ENCODE data around the gene SCN10A. TPM values are rescaled to one million over a fixed set of nuclear protein-coding genes. Genes with fewer than 3 reads are reported as not detected.

Gene SCN10A
- total RNA-seq, 1 donor from 2014 or later: not detected

DNA sequence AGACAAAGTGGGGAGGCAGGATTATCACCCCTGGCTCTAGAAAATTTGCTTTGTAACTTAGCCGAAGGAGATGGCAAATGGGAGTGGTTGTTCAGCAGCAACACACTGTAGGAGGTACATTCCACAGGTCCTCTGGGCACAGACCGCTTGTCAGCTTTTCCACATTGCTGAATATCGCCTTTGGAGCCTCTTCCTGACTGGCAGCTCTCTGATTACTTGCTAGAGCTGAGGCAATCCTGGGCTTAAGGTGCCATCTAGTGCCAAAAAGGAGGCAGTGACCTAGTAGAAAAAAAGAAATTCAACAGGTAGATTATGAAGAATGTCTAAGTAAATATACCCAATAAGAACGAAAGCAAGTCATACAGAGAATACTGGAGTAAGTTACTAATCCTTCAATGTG lies 153.5 kb downstream of the SCN10A start:
- Mint-ChIP-seq H3K27me3 (ENCODE audit: low read depth) (peaks cover 41% of the 10 kb centered on the region), H3K36me3 (no peaks in the 10 kb centered on the region), H3K4me3 (no peak overlapping the region), H3K27ac (no peak overlapping the region), H3K4me1 (peaks cover 9% of the 10 kb centered on the region), H3K9me3 (peaks cover 30% of the 10 kb centered on the region)
- TF ChIP-seq, protein P1, sequence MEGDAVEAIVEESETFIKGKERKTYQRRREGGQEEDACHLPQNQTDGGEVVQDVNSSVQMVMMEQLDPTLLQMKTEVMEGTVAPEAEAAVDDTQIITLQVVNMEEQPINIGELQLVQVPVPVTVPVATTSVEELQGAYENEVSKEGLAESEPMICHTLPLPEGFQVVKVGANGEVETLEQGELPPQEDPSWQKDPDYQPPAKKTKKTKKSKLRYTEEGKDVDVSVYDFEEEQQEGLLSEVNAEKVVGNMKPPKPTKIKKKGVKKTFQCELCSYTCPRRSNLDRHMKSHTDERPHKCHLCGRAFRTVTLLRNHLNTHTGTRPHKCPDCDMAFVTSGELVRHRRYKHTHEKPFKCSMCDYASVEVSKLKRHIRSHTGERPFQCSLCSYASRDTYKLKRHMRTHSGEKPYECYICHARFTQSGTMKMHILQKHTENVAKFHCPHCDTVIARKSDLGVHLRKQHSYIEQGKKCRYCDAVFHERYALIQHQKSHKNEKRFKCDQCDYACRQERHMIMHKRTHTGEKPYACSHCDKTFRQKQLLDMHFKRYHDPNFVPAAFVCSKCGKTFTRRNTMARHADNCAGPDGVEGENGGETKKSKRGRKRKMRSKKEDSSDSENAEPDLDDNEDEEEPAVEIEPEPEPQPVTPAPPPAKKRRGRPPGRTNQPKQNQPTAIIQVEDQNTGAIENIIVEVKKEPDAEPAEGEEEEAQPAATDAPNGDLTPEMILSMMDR (IDR thresholded peaks at IDR 0.05; ENCODE audit: unreplicated experiment): no peak
- no peak for DNase-seq (ENCODE audit: low spot score in 2 of 2, unreplicated experiment in 2 of 2)

DNA sequence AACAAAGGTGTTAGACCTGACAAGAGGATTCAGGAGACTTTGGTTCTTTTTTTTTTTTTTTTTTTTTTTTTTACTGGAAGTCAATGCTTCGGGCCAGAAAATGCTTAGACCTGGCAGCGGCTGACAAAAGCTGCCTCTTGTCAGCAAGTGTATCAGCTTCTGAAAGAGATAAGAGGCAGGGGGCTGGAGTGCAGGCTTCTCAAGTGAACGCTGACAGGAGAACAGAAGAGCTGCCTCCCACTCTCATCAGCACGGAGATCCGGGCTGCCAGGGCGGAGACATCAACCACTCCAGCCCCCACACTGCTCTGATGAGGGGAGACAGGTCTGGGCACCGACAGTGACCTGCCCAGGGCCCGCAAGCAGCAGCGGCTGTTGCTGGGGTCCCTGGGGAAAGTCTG lies 157.2 kb downstream of the SCN10A start:
- peaks cover 10% of the 10 kb centered on the region for H3K4me1 Mint-ChIP-seq
- DNase-seq (ENCODE audit: low spot score in 2 of 2, unreplicated experiment in 2 of 2): no peak
- H3K36me3 Mint-ChIP-seq: no peaks in the 10 kb centered on the region
- H3K27ac Mint-ChIP-seq: no peak overlapping the region
- peaks cover 21% of the 10 kb centered on the region for H3K9me3 Mint-ChIP-seq
- peaks cover 51% of the 10 kb centered on the region for H3K27me3 Mint-ChIP-seq (ENCODE audit: low read depth)
- TF ChIP-seq, protein P1 (IDR thresholded peaks at IDR 0.05; ENCODE audit: unreplicated experiment): no peak
- H3K4me3 Mint-ChIP-seq: no peak overlapping the region

DNA sequence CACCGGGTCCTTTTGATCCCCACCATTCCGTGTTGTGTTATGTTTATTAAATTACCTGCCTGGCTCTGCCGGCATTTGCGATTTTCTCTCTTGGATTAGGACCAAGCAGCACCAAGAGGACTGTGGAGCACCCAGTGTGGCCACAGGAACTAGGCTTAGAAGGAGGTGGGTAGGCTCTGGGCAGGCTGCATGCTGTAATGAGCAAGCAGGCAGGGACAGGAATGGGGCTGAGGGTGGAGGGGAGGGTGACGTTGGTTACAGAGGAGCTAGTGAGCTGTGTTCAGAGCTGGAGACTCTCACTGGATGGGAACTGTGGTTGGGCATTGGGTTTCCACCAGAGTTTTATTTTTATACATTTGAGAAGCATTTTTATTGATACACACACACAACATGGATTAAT lies 158.6 kb downstream of the SCN10A start:
- no peaks in the 10 kb centered on the region for H3K36me3 Mint-ChIP-seq
- H3K27me3 Mint-ChIP-seq (ENCODE audit: low read depth): peaks cover 51% of the 10 kb centered on the region
- peaks cover 7% of the 10 kb centered on the region for H3K9me3 Mint-ChIP-seq
- H3K27ac Mint-ChIP-seq: no peak overlapping the region
- TF ChIP-seq, protein P1 (IDR thresholded peaks at IDR 0.05; ENCODE audit: unreplicated experiment): no peak
- H3K4me1 Mint-ChIP-seq: peaks cover 10% of the 10 kb centered on the region
- DNase-seq (ENCODE audit: low spot score in 2 of 2, unreplicated experiment in 2 of 2): no peak
- no peak overlapping the region for H3K4me3 Mint-ChIP-seq

DNA sequence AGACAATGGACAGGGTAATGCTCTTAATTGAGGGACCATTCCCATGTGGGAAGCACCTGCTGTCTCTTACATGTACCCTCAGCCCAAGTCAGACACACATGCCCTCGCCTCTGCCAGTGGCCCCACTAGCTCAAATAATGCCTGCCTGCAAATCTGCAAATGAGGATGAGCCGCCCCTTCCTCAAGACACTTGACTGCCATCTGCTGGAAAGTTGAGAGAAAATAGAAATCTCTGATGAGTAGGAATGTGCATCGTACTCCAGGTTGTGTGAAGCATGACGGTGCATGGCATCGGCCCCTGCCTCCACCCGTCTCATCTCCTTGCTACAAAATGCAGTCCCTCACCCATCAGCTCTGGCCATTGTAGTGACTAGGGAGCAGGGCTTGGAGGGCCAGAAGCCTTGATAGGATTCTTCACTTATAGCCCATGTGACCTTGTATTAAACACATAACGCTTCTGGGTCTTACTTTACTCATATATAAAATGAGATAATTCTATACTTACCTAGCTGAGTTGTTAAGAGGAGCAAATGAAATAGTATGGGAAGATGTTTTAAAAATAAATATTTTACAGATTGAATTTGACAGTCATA lies 160.2 kb downstream of the SCN10A start:
- TF ChIP-seq, protein P1 (IDR thresholded peaks at IDR 0.05; ENCODE audit: unreplicated experiment): peak; percentile 43
- DNase-seq (ENCODE audit: low spot score in 2 of 2, unreplicated experiment in 2 of 2): no peak
- peaks cover 51% of the 10 kb centered on the region for H3K27me3 Mint-ChIP-seq (ENCODE audit: low read depth)
- no peaks in the 10 kb centered on the region for H3K9me3 Mint-ChIP-seq
- no peak overlapping the region for H3K27ac Mint-ChIP-seq
- H3K36me3 Mint-ChIP-seq: no peaks in the 10 kb centered on the region
- H3K4me3 Mint-ChIP-seq: no peak overlapping the region
- H3K4me1 Mint-ChIP-seq: peaks cover 10% of the 10 kb centered on the region

DNA sequence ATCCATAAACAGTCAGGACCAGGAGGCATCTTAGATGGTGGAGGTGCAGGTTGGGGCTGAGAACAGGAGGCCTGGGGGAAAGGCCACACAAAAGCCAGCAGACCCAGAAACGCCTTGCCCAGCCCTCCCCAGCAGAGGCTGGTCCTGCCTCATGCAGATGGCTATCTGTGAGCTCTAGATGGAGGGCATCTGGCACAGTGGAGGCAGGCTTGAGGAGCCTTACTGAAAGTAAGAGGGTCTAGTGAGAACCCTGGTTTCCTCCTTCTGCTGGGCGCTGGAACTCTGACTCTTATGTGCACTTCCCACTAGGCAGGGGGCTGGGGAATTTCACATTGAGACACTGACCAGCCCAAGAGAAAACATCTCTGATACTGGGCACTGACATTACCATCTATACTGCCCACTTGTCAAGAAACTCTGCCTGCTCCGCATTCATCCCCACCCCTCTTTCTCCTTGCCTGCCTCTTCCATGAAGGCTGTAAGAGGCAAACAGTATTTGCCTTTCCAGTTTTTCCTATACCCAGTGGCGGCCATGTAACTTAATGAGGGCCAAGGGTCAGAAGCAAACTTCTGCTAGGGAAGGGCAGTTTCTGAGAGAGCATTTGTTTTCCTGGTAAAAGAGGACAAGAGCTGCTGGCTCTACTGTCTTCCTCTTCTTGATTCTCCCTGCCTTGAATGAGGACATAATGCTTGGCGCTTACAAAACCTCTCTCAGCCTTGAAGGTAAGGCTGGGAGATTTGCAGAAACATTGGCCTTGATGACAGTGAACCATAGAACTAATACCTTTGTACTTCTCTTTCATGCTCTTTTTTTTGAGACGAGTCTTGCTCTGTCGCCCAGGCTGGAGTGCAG lies 162.1 kb downstream of the SCN10A start:
- TF ChIP-seq, protein P1 (IDR thresholded peaks at IDR 0.05; ENCODE audit: unreplicated experiment): no peak
- Mint-ChIP-seq H3K9me3 (no peaks in the 10 kb centered on the region), H3K27me3 (ENCODE audit: low read depth) (peaks cover 39% of the 10 kb centered on the region), H3K27ac (no peak overlapping the region), H3K4me1 (peaks cover 10% of the 10 kb centered on the region), H3K4me3 (no peak overlapping the region), H3K36me3 (no peaks in the 10 kb centered on the region)
- no peak for DNase-seq (ENCODE audit: low spot score in 2 of 2, unreplicated experiment in 2 of 2)
